HL-60 (cell line): ENCODE data around the gene GABARAPL2.

Source experiments
- CTCF ChIP-seq: IDR thresholded peaks from one replicate; pipeline ENCODE4 v1.5.1; 2011; ENCODE audit warnings: low read length, control low read depth, inconsistent platforms; ENCODE audit not compliant: insufficient read depth
- POLR2AphosphoS5 ChIP-seq: IDR thresholded peaks from 2 replicates; pipeline ENCODE4 v1.6.1; 2012; ENCODE audit warnings: low read depth

GRCh38 chr16:75552951-75553350, 13.2 kb upstream of the GABARAPL2 start:
- TF ChIP-seq CTCF, result no peak
- no peak for TF ChIP-seq POLR2AphosphoS5
